ENCODE results near the gene CNGA1. TPM values are rescaled to one million over a fixed set of nuclear protein-coding genes. Genes with fewer than 3 reads are reported as not detected.
A peak's percentile ranks its signal among the peaks of the same experiment; 100 is the strongest.
"Not testable (repeated sequence)": the region's sequence is repeated elsewhere in the genome, so short reads cannot be mapped to it uniquely, and the experiment has no call there.

The CNGA1 gene
- total and polyA plus RNA-seq, 4 donors = 0.75 to 5.5 (median 1.6) TPM; not detected in 1

GRCh38 chr4:48008021-48008596, 8.4 kb downstream of the CNGA1 start:
- intact Hi-C loops (cut with DNase I) = no loop called here
- no peaks in the 10 kb centered on the region for H3K4me1 ChIP-seq (ENCODE audit: control insufficient read depth in 1 of 2, insufficient read depth in 2 of 2, low read length in 2 of 2)
- no peaks in the 10 kb centered on the region for H3K9me3 ChIP-seq (ENCODE audit: control insufficient read depth, low read length)
- no peak overlapping the region for H3K4me3 ChIP-seq (ENCODE audit: low read length in 2 of 2)
- H3K27me3 ChIP-seq (ENCODE audit: control insufficient read depth in 1 of 2, insufficient read depth in 2 of 2, low read length in 1 of 2) = no peaks in the 10 kb centered on the region
- H3K27ac ChIP-seq (ENCODE audit: low read depth in 1 of 2, low read length in 2 of 2) = no peak overlapping the region
- ATAC-seq (ENCODE audit: low FRiP score) = no peak
- no peaks in the 10 kb centered on the region for H3K36me3 ChIP-seq (ENCODE audit: control insufficient read depth in 1 of 2, insufficient read depth in 2 of 2, low read length in 1 of 2)
- DNase-seq = no peak

GRCh38 chr4:48005781-48006180, 10.7 kb downstream of the CNGA1 start:
- Histone ChIP-seq H3K27ac (ENCODE audit: low read depth in 1 of 2, low read length in 2 of 2) (no peak overlapping the region), H3K27me3 (ENCODE audit: control insufficient read depth in 1 of 2, insufficient read depth in 2 of 2, low read length in 1 of 2) (no peaks in the 10 kb centered on the region), H3K36me3 (ENCODE audit: control insufficient read depth in 1 of 2, insufficient read depth in 2 of 2, low read length in 1 of 2) (no peaks in the 10 kb centered on the region), H3K4me1 (ENCODE audit: control insufficient read depth in 1 of 2, insufficient read depth in 2 of 2, low read length in 2 of 2) (no peaks in the 10 kb centered on the region), H3K4me3 (ENCODE audit: low read length in 2 of 2) (no peak overlapping the region), H3K9me3 (ENCODE audit: control insufficient read depth, low read length) (no peaks in the 10 kb centered on the region)
- ATAC-seq (ENCODE audit: low FRiP score) (no peak), DNase-seq (no peak)
- 94 to 98% methylated on average over 2 of the region's 2 CpGs for WGBS, 2 donors
- intact Hi-C loops (cut with DNase I) = no loop called here

GRCh38 chr4:48003568-48003967, 12.9 kb downstream of the CNGA1 start:
- not testable (repeated sequence) for H3K4me1 ChIP-seq (ENCODE audit: control insufficient read depth in 1 of 2, insufficient read depth in 2 of 2, low read length in 2 of 2); ATAC-seq (ENCODE audit: low FRiP score); H3K36me3 ChIP-seq (ENCODE audit: control insufficient read depth in 1 of 2, insufficient read depth in 2 of 2, low read length in 1 of 2); H3K9me3 ChIP-seq (ENCODE audit: control insufficient read depth, low read length); H3K4me3 ChIP-seq (ENCODE audit: low read length in 2 of 2); H3K27me3 ChIP-seq (ENCODE audit: control insufficient read depth in 1 of 2, insufficient read depth in 2 of 2, low read length in 1 of 2); H3K27ac ChIP-seq (ENCODE audit: low read depth in 1 of 2, low read length in 2 of 2)
- DNase-seq = peak in 1 of 2 donors; percentile 54
- intact Hi-C loops (cut with DNase I) = loop anchor here (2.0 kb wide), 1 partner anchor 83 kb away; no protein-coding TSS in a partner anchor
- WGBS, 2 donors = 50 to 58% methylated on average over 2 of the region's 2 CpGs

GRCh38 chr4:48002267-48002666, 14.2 kb downstream of the CNGA1 start:
- Histone ChIP-seq H3K27ac (ENCODE audit: low read depth in 1 of 2, low read length in 2 of 2) (no peak overlapping the region), H3K9me3 (ENCODE audit: control insufficient read depth, low read length) (no peaks in the 10 kb centered on the region), H3K36me3 (ENCODE audit: control insufficient read depth in 1 of 2, insufficient read depth in 2 of 2, low read length in 1 of 2) (no peaks in the 10 kb centered on the region), H3K27me3 (ENCODE audit: control insufficient read depth in 1 of 2, insufficient read depth in 2 of 2, low read length in 1 of 2) (no peaks in the 10 kb centered on the region), H3K4me1 (ENCODE audit: control insufficient read depth in 1 of 2, insufficient read depth in 2 of 2, low read length in 2 of 2) (no peaks in the 10 kb centered on the region), H3K4me3 (ENCODE audit: low read length in 2 of 2) (no peak overlapping the region)
- intact Hi-C loops (cut with DNase I) = loop anchor here (2.0 kb wide), 1 partner anchor 85 kb away; no protein-coding TSS in a partner anchor
- WGBS, 2 donors = 84 to 90% methylated on average over 1 of the region's 1 CpG
- DNase-seq = no peak
- no peak for ATAC-seq (ENCODE audit: low FRiP score)

GRCh38 chr4:47996021-47996420, 20.5 kb downstream of the CNGA1 start:
- intact Hi-C loops (cut with DNase I) = loop anchor here in 1 of 2 donors (5.0 kb wide), 1 partner anchor 141 kb away; no protein-coding TSS in a partner anchor
- Histone ChIP-seq H3K36me3 (ENCODE audit: control insufficient read depth in 1 of 2, insufficient read depth in 2 of 2, low read length in 1 of 2) (no peaks in the 10 kb centered on the region), H3K27ac (ENCODE audit: low read depth in 1 of 2, low read length in 2 of 2) (no peak overlapping the region), H3K27me3 (ENCODE audit: control insufficient read depth in 1 of 2, insufficient read depth in 2 of 2, low read length in 1 of 2) (no peaks in the 10 kb centered on the region), H3K4me1 (ENCODE audit: control insufficient read depth in 1 of 2, insufficient read depth in 2 of 2, low read length in 2 of 2) (no peaks in the 10 kb centered on the region), H3K9me3 (ENCODE audit: control insufficient read depth, low read length) (peaks cover 2% of the 10 kb centered on the region), H3K4me3 (ENCODE audit: low read length in 2 of 2) (no peak overlapping the region)
- ATAC-seq (ENCODE audit: low FRiP score) = no peak
- WGBS, 2 donors = 81 to 83% methylated on average over 1 of the region's 1 CpG
- no peak for DNase-seq

GRCh38 chr4:47992475-47992874, 24.0 kb downstream of the CNGA1 start:
- H3K36me3 ChIP-seq (ENCODE audit: control insufficient read depth in 1 of 2, insufficient read depth in 2 of 2, low read length in 1 of 2); H3K27ac ChIP-seq (ENCODE audit: low read depth in 1 of 2, low read length in 2 of 2); H3K4me3 ChIP-seq (ENCODE audit: low read length in 2 of 2); H3K9me3 ChIP-seq (ENCODE audit: control insufficient read depth, low read length); intact Hi-C loops (cut with DNase I); H3K27me3 ChIP-seq (ENCODE audit: control insufficient read depth in 1 of 2, insufficient read depth in 2 of 2, low read length in 1 of 2); H3K4me1 ChIP-seq (ENCODE audit: control insufficient read depth in 1 of 2, insufficient read depth in 2 of 2, low read length in 2 of 2); DNase-seq; ATAC-seq (ENCODE audit: low FRiP score): not testable (repeated sequence)
- WGBS, 2 donors = 94 to 98% methylated on average over 1 of the region's 1 CpG

- H3K9me3 ChIP-seq (ENCODE audit: control insufficient read depth, low read length) = peaks cover 2% of the 10 kb centered on the region
- no peaks in the 10 kb centered on the region for H3K27me3 ChIP-seq (ENCODE audit: control insufficient read depth in 1 of 2, insufficient read depth in 2 of 2, low read length in 1 of 2)
- H3K27ac ChIP-seq (ENCODE audit: low read depth in 1 of 2, low read length in 2 of 2) = no peak overlapping the region
- no peak for DNase-seq
- intact Hi-C loops (cut with DNase I) = no loop called here
- H3K36me3 ChIP-seq (ENCODE audit: control insufficient read depth in 1 of 2, insufficient read depth in 2 of 2, low read length in 1 of 2) = no peaks in the 10 kb centered on the region
- no peak for ATAC-seq (ENCODE audit: low FRiP score)
- no peaks in the 10 kb centered on the region for H3K4me1 ChIP-seq (ENCODE audit: control insufficient read depth in 1 of 2, insufficient read depth in 2 of 2, low read length in 2 of 2)
- WGBS, 2 donors = 87 to 91% methylated on average over 5 of the region's 5 CpGs
- H3K4me3 ChIP-seq (ENCODE audit: low read length in 2 of 2) = no peak overlapping the region
Observed at GRCh38 chr4:47990145-47990544, 26.3 kb downstream of the CNGA1 start.

GRCh38 chr4:47974566-47974965, 41.9 kb downstream of the CNGA1 start:
- DNase-seq = no peak
- WGBS, 2 donors = 57 to 61% methylated on average over 3 of the region's 3 CpGs
- Histone ChIP-seq H3K4me3 (ENCODE audit: low read length in 2 of 2) (no peak overlapping the region), H3K9me3 (ENCODE audit: control insufficient read depth, low read length) (no peaks in the 10 kb centered on the region), H3K36me3 (ENCODE audit: control insufficient read depth in 1 of 2, insufficient read depth in 2 of 2, low read length in 1 of 2) (no peaks in the 10 kb centered on the region), H3K4me1 (ENCODE audit: control insufficient read depth in 1 of 2, insufficient read depth in 2 of 2, low read length in 2 of 2) (no peaks in the 10 kb centered on the region), H3K27ac (ENCODE audit: low read depth in 1 of 2, low read length in 2 of 2) (no peak overlapping the region), H3K27me3 (ENCODE audit: control insufficient read depth in 1 of 2, insufficient read depth in 2 of 2, low read length in 1 of 2) (peaks cover 0 to 3% of the 10 kb centered on the region in 2 donors)
- intact Hi-C loops (cut with DNase I) = no loop called here
- ATAC-seq (ENCODE audit: low FRiP score) = no peak

- Histone ChIP-seq H3K4me3 (ENCODE audit: low read length in 2 of 2) (no peak overlapping the region), H3K27me3 (ENCODE audit: control insufficient read depth in 1 of 2, insufficient read depth in 2 of 2, low read length in 1 of 2) (peaks cover 0 to 3% of the 10 kb centered on the region in 2 donors), H3K36me3 (ENCODE audit: control insufficient read depth in 1 of 2, insufficient read depth in 2 of 2, low read length in 1 of 2) (no peaks in the 10 kb centered on the region), H3K27ac (ENCODE audit: low read depth in 1 of 2, low read length in 2 of 2) (no peak overlapping the region), H3K4me1 (ENCODE audit: control insufficient read depth in 1 of 2, insufficient read depth in 2 of 2, low read length in 2 of 2) (no peaks in the 10 kb centered on the region), H3K9me3 (ENCODE audit: control insufficient read depth, low read length) (no peaks in the 10 kb centered on the region)
- intact Hi-C loops (cut with DNase I) = no loop called here
- ATAC-seq (ENCODE audit: low FRiP score) (no peak), DNase-seq (no peak)
- WGBS, 2 donors = 62 to 100% methylated on average over 1 of the region's 1 CpG
Observed at GRCh38 chr4:47972721-47973120, 43.8 kb downstream of the CNGA1 start.
